Esophagus muscularis mucosa (tissue), 3 donors: ENCODE results near the gene RNGTT.

ENCODE experiments used
- CTCF ChIP-seq, 3 experiments: fragments of 200-600 bp in 2 of 3; fragments of 450-650 bp in 1 of 3; sonication (generic) in 2 of 3; IDR thresholded peaks; one replicate each; pipeline ENCODE4 v1.5.1; 2017 to 2019; ENCODE audit warnings: antibody characterized with exemption in 3 of 3, mild to moderate bottlenecking in 2 of 3, moderate library complexity in 1 of 3
- POLR2A ChIP-seq: fragments of 450-650 bp; IDR thresholded peaks from one replicate; pipeline ENCODE4 v1.6.1; 2017; ENCODE audit warnings: antibody characterized with exemption, moderate library complexity, mild to moderate bottlenecking, low read depth
- POLR2AphosphoS5 ChIP-seq, 2 donors: sonication (generic); formaldehyde crosslinking; IDR thresholded peaks; one replicate each; pipeline ENCODE4 v1.6.1; 2017; ENCODE audit warnings: antibody characterized with exemption in 2 of 2

- no peak for TF ChIP-seq CTCF (IDR thresholded peaks at IDR 0.05)
- no peak for TF ChIP-seq POLR2AphosphoS5 (IDR thresholded peaks at IDR 0.05)
- no peak for TF ChIP-seq POLR2A
Measured at GRCh38 chr6:88574651-88575050, 388.8 kb downstream of the RNGTT start.
